HG03280 (cell line): Measurements from ENCODE around the gene UBE3C.

Source experiments
- ATAC-seq: cut with Tn5 transposase; IDR thresholded peaks from one replicate; pipeline ENCODE4 v1.9.1; 2021; ENCODE audit warnings: mild to moderate bottlenecking, moderate library complexity; ENCODE audit not compliant: unreplicated experiment

Gene UBE3C

GRCh38 chr7:157168571-157168970 is 29.8 kb downstream of the UBE3C start:
- ATAC-seq = no peak

- ATAC-seq = no peak
Measured at GRCh38 chr7:157176771-157177170, 38.0 kb downstream of the UBE3C start.

GRCh38 chr7:157177333-157177982 is 38.7 kb downstream of the UBE3C start:
- no peak for ATAC-seq

GRCh38 chr7:157177983-157178381 is 39.3 kb downstream of the UBE3C start:
- no peak for ATAC-seq

GRCh38 chr7:157183832-157184231 is 45.1 kb downstream of the UBE3C start:
- ATAC-seq = no peak

GRCh38 chr7:157188091-157188665 is 49.5 kb downstream of the UBE3C start:
- ATAC-seq = no peak

- ATAC-seq = no peak
Measured at GRCh38 chr7:157189405-157189804, 50.7 kb downstream of the UBE3C start.

- no peak for ATAC-seq
Measured at GRCh38 chr7:157192861-157193260, 54.1 kb downstream of the UBE3C start.

- ATAC-seq = no peak
Measured at GRCh38 chr7:157193274-157193673, 54.5 kb downstream of the UBE3C start.

GRCh38 chr7:157194948-157195347 is 56.2 kb downstream of the UBE3C start:
- no peak for ATAC-seq

GRCh38 chr7:157195868-157196267 is 57.1 kb downstream of the UBE3C start:
- ATAC-seq = no peak

- ATAC-seq = no peak
Measured at GRCh38 chr7:157204134-157204533, 65.4 kb downstream of the UBE3C start.

- no peak for ATAC-seq
Measured at GRCh38 chr7:157205438-157205837, 66.7 kb downstream of the UBE3C start.

GRCh38 chr7:157208571-157209413 is 70.1 kb downstream of the UBE3C start:
- ATAC-seq = no peak

GRCh38 chr7:157210682-157211081 is 72.0 kb downstream of the UBE3C start:
- no peak for ATAC-seq

- no peak for ATAC-seq
Measured at GRCh38 chr7:157211690-157212089, 73.0 kb downstream of the UBE3C start.

GRCh38 chr7:157219154-157219553 is 80.4 kb downstream of the UBE3C start:
- peak; percentile 79 for ATAC-seq

GRCh38 chr7:157220916-157221569 is 82.3 kb downstream of the UBE3C start:
- ATAC-seq = no peak

- no peak for ATAC-seq
Measured at GRCh38 chr7:157222687-157223086, 84.0 kb downstream of the UBE3C start.

GRCh38 chr7:157224627-157225026 is 85.9 kb downstream of the UBE3C start:
- ATAC-seq = no peak

- no peak for ATAC-seq
Measured at GRCh38 chr7:157228864-157229422, 90.2 kb downstream of the UBE3C start.
